Dermis microvascular lymphatic vessel endothelial cell (primary cell): ENCODE measurements around the gene MYO3B. TPM values are rescaled to one million over a fixed set of nuclear protein-coding genes. Genes with fewer than 3 reads are reported as not detected.
"Not testable (repeated sequence)": the region's sequence is repeated elsewhere in the genome, so short reads cannot be mapped to it uniquely, and the experiment has no call there.

Source experiments
- DNase-seq, 2 donors: peaks; one replicate each; pipeline versions ENCODE4 v3.0.0 to v3.0.0-alpha.2; 2010; ENCODE audit warnings: low read depth in 2 of 2
- total RNA-seq: library from RNA; depleted of rRNA; stranded (reverse); fragments of >200 nt; gene quantifications from 2 replicates; pipeline ENCODE4 v1.2.1, GENCODE V29; 2014

The MYO3B gene
- total RNA-seq, 1 donor from 2014 or later = not detected

GRCh38 chr2:170212625-170213280 lies 34.8 kb downstream of the MYO3B start:
- no peak for DNase-seq

- DNase-seq = not testable (repeated sequence)
Measured at GRCh38 chr2:170213281-170213625, 35.3 kb downstream of the MYO3B start.

- DNase-seq = no peak
Measured at GRCh38 chr2:170213651-170214050, 35.7 kb downstream of the MYO3B start.

- DNase-seq = no peak
Measured at GRCh38 chr2:170214309-170214948, 36.5 kb downstream of the MYO3B start.

- DNase-seq = peak in 1 of 2 donors; percentile 4
Measured at GRCh38 chr2:170215021-170215420, 37.1 kb downstream of the MYO3B start.

- no peak for DNase-seq
Measured at GRCh38 chr2:170216428-170216827, 38.5 kb downstream of the MYO3B start.

GRCh38 chr2:170216981-170217380 lies 39.0 kb downstream of the MYO3B start:
- no peak for DNase-seq

- DNase-seq = no peak
Measured at GRCh38 chr2:170217778-170218251, 39.9 kb downstream of the MYO3B start.

- DNase-seq = peak in 1 of 2 donors; percentile 61
Measured at GRCh38 chr2:170218456-170218855, 40.5 kb downstream of the MYO3B start.

- DNase-seq = no peak
Measured at GRCh38 chr2:170218931-170219330, 41.0 kb downstream of the MYO3B start.

GRCh38 chr2:170221317-170222288 lies 43.7 kb downstream of the MYO3B start:
- peak in 1 of 2 donors; percentile 74 for DNase-seq

- DNase-seq = no peak
Measured at GRCh38 chr2:170222298-170222697, 44.4 kb downstream of the MYO3B start.

GRCh38 chr2:170222842-170223241 lies 44.9 kb downstream of the MYO3B start:
- DNase-seq = no peak

- DNase-seq = no peak
Measured at GRCh38 chr2:170224692-170225294, 46.8 kb downstream of the MYO3B start.

GRCh38 chr2:170226216-170226615 lies 48.3 kb downstream of the MYO3B start:
- no peak for DNase-seq

GRCh38 chr2:170227507-170227947 lies 49.6 kb downstream of the MYO3B start:
- DNase-seq = no peak

- no peak for DNase-seq
Measured at GRCh38 chr2:170227951-170228350, 50.0 kb downstream of the MYO3B start.

- DNase-seq = no peak
Measured at GRCh38 chr2:170228429-170228828, 50.5 kb downstream of the MYO3B start.

GRCh38 chr2:170229125-170229524 lies 51.2 kb downstream of the MYO3B start:
- no peak for DNase-seq

GRCh38 chr2:170229744-170230143 lies 51.8 kb downstream of the MYO3B start:
- DNase-seq = no peak

- DNase-seq = peak in 1 of 2 donors; percentile 62
Measured at GRCh38 chr2:170235860-170236679, 58.1 kb downstream of the MYO3B start.
